WTC11 (cell line): Measurements from ENCODE around the gene ZMAT3. TPM values are rescaled to one million over a fixed set of nuclear protein-coding genes. Genes with fewer than 3 reads are reported as not detected.

Experiments used
- ATAC-seq: fragments of 200-7000 bp; cut with Tn5 transposase; 2 replicates; pipeline ENCODE4 v1.10.0; 2021; ENCODE audit warnings: mild to moderate bottlenecking, moderate library complexity
- CTCF ChIA-PET: fragments of 300-600 bp; sonication (Branson Sonifier 250); formaldehyde crosslinking; loops from one replicate; lab custom pipeline; 2021; ENCODE audit warnings: antibody characterized with exemption; lab: Charles Lee
- POLR2A ChIA-PET: fragments of 350-600 bp; sonication (Branson Sonifier 250); formaldehyde crosslinking; loops from one replicate; lab custom pipeline; 2021; ENCODE audit warnings: antibody characterized with exemption; lab: Charles Lee
- DNase-seq: peaks from one replicate; pipeline ENCODE4 v3.0.0; 2021; ENCODE audit warnings: low spot score
- H3K27ac Mint-ChIP-seq: 2 replicates; pipeline ENCODE4 v1.8.0; 2021; ENCODE audit warnings: mixed read lengths
- H3K27me3 Mint-ChIP-seq: 2 replicates; pipeline ENCODE4 v1.8.0; 2021; ENCODE audit warnings: low read depth, mild to moderate bottlenecking, moderate library complexity, mixed read lengths
- H3K36me3 Mint-ChIP-seq: 2 replicates; pipeline ENCODE4 v1.8.0; 2021; ENCODE audit warnings: mixed read lengths
- H3K4me1 Mint-ChIP-seq: 2 replicates; pipeline ENCODE4 v1.8.0; 2022; ENCODE audit warnings: mixed read lengths
- H3K4me3 Mint-ChIP-seq: 2 replicates; pipeline ENCODE4 v1.8.0; 2021; ENCODE audit warnings: mild to moderate bottlenecking, moderate library complexity, mixed read lengths
- H3K9me3 Mint-ChIP-seq: 2 replicates; pipeline ENCODE4 v1.8.0; 2021; ENCODE audit warnings: mixed read lengths
- AR ChIP-seq: fragments of 250-450 bp; sonication (Bioruptor Pico); IDR thresholded peaks from 2 replicates; pipeline ENCODE4 v1.9.0; 2021; ENCODE audit warnings: mild to moderate bottlenecking
- ATF6 ChIP-seq: sonication (generic); formaldehyde crosslinking; IDR thresholded peaks from 2 replicates; pipeline ENCODE4 v1.8.1; 2023; ENCODE audit warnings: mild to moderate bottlenecking, missing genetic modification reagents
- EMX1 ChIP-seq: fragments of 250-450 bp; sonication (Bioruptor Pico); IDR thresholded peaks from 2 replicates; pipeline ENCODE4 v1.8.0; 2021; ENCODE audit warnings: mild to moderate bottlenecking
- FOXP4 ChIP-seq: sonication (generic); formaldehyde crosslinking; IDR thresholded peaks from 2 replicates; pipeline ENCODE4 v1.8.0; 2022; ENCODE audit warnings: mild to moderate bottlenecking, missing genetic modification reagents
- HMGXB4 ChIP-seq: sonication (generic); formaldehyde crosslinking; IDR thresholded peaks from 2 replicates; pipeline ENCODE4 v1.8.1; 2023; ENCODE audit warnings: mild to moderate bottlenecking, moderate library complexity, missing genetic modification reagents
- IRF2 ChIP-seq: sonication (generic); formaldehyde crosslinking; IDR thresholded peaks from 2 replicates; pipeline ENCODE4 v1.8.0; 2022; ENCODE audit warnings: low read depth, missing genetic modification reagents, borderline replicate concordance
- OVOL2 ChIP-seq: fragments of 250-450 bp; sonication (Bioruptor Pico); IDR thresholded peaks from 2 replicates; pipeline ENCODE4 v1.9.0; 2021; ENCODE audit warnings: mild to moderate bottlenecking, borderline replicate concordance
- RELA ChIP-seq: sonication (generic); formaldehyde crosslinking; IDR thresholded peaks from 2 replicates; pipeline ENCODE4 v1.8.1; 2022; ENCODE audit warnings: missing genetic modification reagents, mild to moderate bottlenecking, borderline replicate concordance
- SMAD4 ChIP-seq: sonication (generic); formaldehyde crosslinking; IDR thresholded peaks from 2 replicates; pipeline ENCODE4 v1.8.0; 2022; ENCODE audit warnings: mild to moderate bottlenecking, missing genetic modification reagents
- TCF7 ChIP-seq: sonication (generic); formaldehyde crosslinking; IDR thresholded peaks from 2 replicates; pipeline ENCODE4 v1.8.0; 2022; ENCODE audit warnings: mild to moderate bottlenecking, low read depth, missing genetic modification reagents, moderate library complexity
- ZNF232 ChIP-seq: sonication (generic); formaldehyde crosslinking; IDR thresholded peaks from 2 replicates; pipeline ENCODE4 v1.8.0; 2022; ENCODE audit warnings: mild to moderate bottlenecking, missing genetic modification reagents
- ZNF263 ChIP-seq: sonication (generic); formaldehyde crosslinking; IDR thresholded peaks from 2 replicates; pipeline ENCODE4 v1.8.1; 2022; ENCODE audit warnings: low read depth, mild to moderate bottlenecking, moderate library complexity, missing genetic modification reagents
- ZNF532 ChIP-seq: fragments of 250-450 bp; sonication (Bioruptor Pico); IDR thresholded peaks from 2 replicates; pipeline ENCODE4 v1.9.0; 2021; ENCODE audit warnings: mild to moderate bottlenecking, borderline replicate concordance
- total RNA-seq: library from RNA; stranded (reverse); gene quantifications from 3 replicates; pipeline ENCODE4 v1.2.3, GENCODE V29; 2021
- TF ChIP-seq, protein P1 (sequence below): sonication (generic); formaldehyde crosslinking; IDR thresholded peaks from 2 replicates; pipeline ENCODE4 v1.8.0; 2022; ENCODE audit warnings: mild to moderate bottlenecking, missing genetic modification reagents
- TF ChIP-seq, protein P2 (sequence below): sonication (generic); formaldehyde crosslinking; IDR thresholded peaks from 2 replicates; pipeline ENCODE4 v1.8.1; 2023; ENCODE audit warnings: mild to moderate bottlenecking, missing genetic modification reagents

ZMAT3 gene
- total RNA-seq, 1 experiment from 2014 or later: 24.1 TPM

GRCh38 chr3:178987745-178988144 lies 83.9 kb downstream of the ZMAT3 start (continued):
- TF ChIP-seq HMGXB4 (CRISPR knock-in tag) (no peak), AR (no peak), IRF2 (no peak), ATF6 (CRISPR knock-in tag) (no peak), EMX1 (CRISPR knock-in tag) (no peak), ZNF263 (CRISPR knock-in tag) (no peak), OVOL2 (no peak), ZNF532 (CRISPR knock-in tag) (no peak)
- TF ChIP-seq, protein P1, sequence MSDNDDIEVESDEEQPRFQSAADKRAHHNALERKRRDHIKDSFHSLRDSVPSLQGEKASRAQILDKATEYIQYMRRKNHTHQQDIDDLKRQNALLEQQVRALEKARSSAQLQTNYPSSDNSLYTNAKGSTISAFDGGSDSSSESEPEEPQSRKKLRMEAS (CRISPR knock-in tag): no peak
- TF ChIP-seq, protein P2, sequence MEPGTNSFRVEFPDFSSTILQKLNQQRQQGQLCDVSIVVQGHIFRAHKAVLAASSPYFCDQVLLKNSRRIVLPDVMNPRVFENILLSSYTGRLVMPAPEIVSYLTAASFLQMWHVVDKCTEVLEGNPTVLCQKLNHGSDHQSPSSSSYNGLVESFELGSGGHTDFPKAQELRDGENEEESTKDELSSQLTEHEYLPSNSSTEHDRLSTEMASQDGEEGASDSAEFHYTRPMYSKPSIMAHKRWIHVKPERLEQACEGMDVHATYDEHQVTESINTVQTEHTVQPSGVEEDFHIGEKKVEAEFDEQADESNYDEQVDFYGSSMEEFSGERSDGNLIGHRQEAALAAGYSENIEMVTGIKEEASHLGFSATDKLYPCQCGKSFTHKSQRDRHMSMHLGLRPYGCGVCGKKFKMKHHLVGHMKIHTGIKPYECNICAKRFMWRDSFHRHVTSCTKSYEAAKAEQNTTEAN: no peak

GRCh38 chr3:178986456-178986855 lies 85.2 kb downstream of the ZMAT3 start:
- CTCF ChIA-PET: no interaction called here
- no peaks in the 10 kb centered on the region for H3K4me1 Mint-ChIP-seq
- H3K9me3 Mint-ChIP-seq: peaks cover 80% of the 10 kb centered on the region
- DNase-seq: no peak
- H3K27me3 Mint-ChIP-seq: peaks cover 4% of the 10 kb centered on the region; the same call in 1 of the 2 replicates
- no peak overlapping the region for H3K27ac Mint-ChIP-seq
- H3K36me3 Mint-ChIP-seq: peaks cover 69% of the 10 kb centered on the region
- POLR2A ChIA-PET: no interaction called here
- no peak for ATAC-seq
- H3K4me3 Mint-ChIP-seq: no peak overlapping the region
- TF ChIP-seq TCF7 (CRISPR knock-in tag) (no peak), FOXP4 (CRISPR knock-in tag) (no peak), SMAD4 (CRISPR knock-in tag) (no peak), ZNF532 (CRISPR knock-in tag) (no peak), ZNF232 (CRISPR knock-in tag) (no peak), RELA (CRISPR knock-in tag) (no peak)
